Activated CD4-positive, alpha-beta T cell treated with anti-CD3 and anti-CD28 coated beads, Interleukin-2, Interleukin-6, amounts not matched to agents 100 ng/mL and 50 ng/mL, durations not matched to agents 16 hours and 8 hours (primary cell): ENCODE data around the gene DUOXA1.
"Not testable (repeated sequence)": the region's sequence is repeated elsewhere in the genome, so short reads cannot be mapped to it uniquely, and the experiment has no call there.

Experiments
- DNase-seq: peaks from one replicate; pipeline ENCODE4 v3.0.0-alpha.2; 2020

DUOXA1 gene

GRCh38 chr15:45087513-45087912 lies 42.2 kb downstream of the DUOXA1 start:
- no peak for DNase-seq

GRCh38 chr15:45084163-45084562 lies 45.5 kb downstream of the DUOXA1 start:
- DNase-seq, result no peak

- no peak for DNase-seq
These were observed 46.5 kb downstream of the DUOXA1 start for GRCh38 chr15:45083223-45083622.

- DNase-seq, result not testable (repeated sequence)
These were observed 47.3 kb downstream of the DUOXA1 start for GRCh38 chr15:45082412-45082811.

- not testable (repeated sequence) for DNase-seq
These were observed 49.1 kb downstream of the DUOXA1 start for GRCh38 chr15:45080593-45080992.

- not testable (repeated sequence) for DNase-seq
These were observed 49.9 kb downstream of the DUOXA1 start for GRCh38 chr15:45079628-45080246.

- not testable (repeated sequence) for DNase-seq
These were observed 50.5 kb downstream of the DUOXA1 start for GRCh38 chr15:45079201-45079600.

- not testable (repeated sequence) for DNase-seq
These were observed 52.3 kb downstream of the DUOXA1 start for GRCh38 chr15:45077391-45077790.

- DNase-seq, result not testable (repeated sequence)
These were observed 54.0 kb downstream of the DUOXA1 start for GRCh38 chr15:45075440-45076320.

- not testable (repeated sequence) for DNase-seq
These were observed 56.1 kb downstream of the DUOXA1 start for GRCh38 chr15:45073602-45074001.

- DNase-seq, result not testable (repeated sequence)
These were observed 59.7 kb downstream of the DUOXA1 start for GRCh38 chr15:45069942-45070360.
